GM21723 (cell line): Measurements from ENCODE around the gene CHMP4A.
A peak's percentile ranks its signal among the peaks of the same experiment; 100 is the strongest.

Experiments
- ATAC-seq: cut with Tn5 transposase; IDR thresholded peaks from one replicate; pipeline ENCODE4 v1.9.1; 2021; ENCODE audit warnings: mild to moderate bottlenecking, moderate library complexity; ENCODE audit not compliant: unreplicated experiment

CHMP4A gene

GRCh38 chr14:24212924-24213865 lies at the start of gene CHMP4A:
Gene CHMP4A (minus strand): TSS chr14:24213488. CDS start chr14:24213439, 49 bp downstream.
- peak; percentile 79 for ATAC-seq

- ATAC-seq = no peak
These were observed 48.7 kb upstream of the CHMP4A start for GRCh38 chr14:24261969-24262327.

GRCh38 chr14:24261256-24261968 lies 48.1 kb upstream of the CHMP4A start:
- no peak for ATAC-seq

- ATAC-seq = no peak
These were observed 47.5 kb upstream of the CHMP4A start for GRCh38 chr14:24260780-24261157.

- no peak for ATAC-seq
These were observed 46.9 kb upstream of the CHMP4A start for GRCh38 chr14:24260026-24260779.

GRCh38 chr14:24259282-24260025 lies 46.2 kb upstream of the CHMP4A start:
- no peak for ATAC-seq

GRCh38 chr14:24258548-24259265 lies 45.4 kb upstream of the CHMP4A start:
- no peak for ATAC-seq

- ATAC-seq = no peak
These were observed 44.8 kb upstream of the CHMP4A start for GRCh38 chr14:24258119-24258518.

GRCh38 chr14:24256960-24257359 lies 43.7 kb upstream of the CHMP4A start:
- ATAC-seq = no peak

GRCh38 chr14:24255931-24256711 lies 42.8 kb upstream of the CHMP4A start:
- ATAC-seq = no peak

- ATAC-seq = no peak
These were observed 42.1 kb upstream of the CHMP4A start for GRCh38 chr14:24255438-24255837.

GRCh38 chr14:24254630-24255392 lies 41.5 kb upstream of the CHMP4A start:
- no peak for ATAC-seq

- no peak for ATAC-seq
These were observed 40.6 kb upstream of the CHMP4A start for GRCh38 chr14:24253936-24254335.

- ATAC-seq = no peak
These were observed 39.2 kb upstream of the CHMP4A start for GRCh38 chr14:24252289-24253124.

- ATAC-seq = no peak
These were observed 38.6 kb upstream of the CHMP4A start for GRCh38 chr14:24251880-24252288.

GRCh38 chr14:24250354-24250753 lies 37.1 kb upstream of the CHMP4A start:
- ATAC-seq = no peak

GRCh38 chr14:24249230-24250021 lies 36.1 kb upstream of the CHMP4A start:
- no peak for ATAC-seq
